Neural cell (in vitro differentiated cells): Measurements from ENCODE around the gene KLF2. TPM values are rescaled to one million over a fixed set of nuclear protein-coding genes. Genes with fewer than 3 reads are reported as not detected.

Experiments
- H2AFZ ChIP-seq: fragments of 200-600, 300-800 bp; sonication (generic), shearing (Covaris generic); 2 replicates; pipeline ENCODE4 v1.6.0; 2014; ENCODE audit warnings: low read depth, mild to moderate bottlenecking, antibody characterized with exemption, low read length, moderate library complexity
- H3F3A ChIP-seq: fragments of 200-600 bp; shearing (Covaris generic); 2 replicates; pipeline ENCODE4 v1.6.1; 2016; ENCODE audit warnings: mild to moderate bottlenecking, moderate library complexity, mixed read lengths, antibody characterized with exemption, low read length; ENCODE audit not compliant: insufficient read depth, poor library complexity, severe bottlenecking
- H3K27ac ChIP-seq: fragments of 200-600, 300-800 bp; sonication (generic), shearing (Covaris generic); 2 replicates; pipeline ENCODE4 v1.5.1; 2014; ENCODE audit warnings: mild to moderate bottlenecking, low read length, moderate library complexity
- H3K27me3 ChIP-seq: fragments of 300-800, 200-600 bp; sonication (generic), shearing (Covaris generic); 2 replicates; pipeline ENCODE4 v1.6.0; 2014; ENCODE audit warnings: mild to moderate bottlenecking, low read depth, low read length, moderate library complexity; ENCODE audit not compliant: insufficient read depth
- H3K36me3 ChIP-seq: fragments of 300-800, 200-600 bp; sonication (generic), shearing (Covaris generic); 2 replicates; pipeline ENCODE4 v1.5.1; 2014; ENCODE audit warnings: mild to moderate bottlenecking, antibody characterized with exemption, low read length, moderate library complexity; ENCODE audit not compliant: insufficient read depth
- H3K4me2 ChIP-seq: fragments of 300-800, 200-600 bp; sonication (generic), shearing (Covaris generic); 2 replicates; pipeline ENCODE4 v1.6.0; 2014; ENCODE audit warnings: mild to moderate bottlenecking, low read length
- H3K4me3 ChIP-seq: fragments of 300-800, 200-600 bp; sonication (generic), shearing (Covaris generic); 2 replicates; pipeline ENCODE4 v1.5.1; 2014; ENCODE audit warnings: mild to moderate bottlenecking, low read length, moderate library complexity
- H3K79me2 ChIP-seq: fragments of 200-600 bp; shearing (Covaris generic); replicated peaks from 2 replicates; pipeline ENCODE4 v1.6.0; 2014; ENCODE audit warnings: mild to moderate bottlenecking, low read length, moderate library complexity; ENCODE audit not compliant: insufficient read depth
- H3K9ac ChIP-seq: fragments of 300-800, 200-600 bp; sonication (generic), shearing (Covaris generic); 2 replicates; pipeline ENCODE4 v1.6.1; 2016; ENCODE audit warnings: mild to moderate bottlenecking, low read length, mixed read lengths
- H3K9me2 ChIP-seq: fragments of 200-600 bp; shearing (Covaris generic); 2 replicates; pipeline ENCODE4 v1.6.1; 2016; ENCODE audit warnings: mild to moderate bottlenecking, low read length, mixed read lengths; ENCODE audit not compliant: insufficient read depth
- H3K9me3 ChIP-seq: fragments of 200-600, 300-800 bp; sonication (generic), shearing (Covaris generic); 2 replicates; pipeline ENCODE4 v1.6.1; 2016; ENCODE audit warnings: mild to moderate bottlenecking, mixed run types, low read length, moderate library complexity, mixed read lengths
- H4K20me1 ChIP-seq: fragments of 200-600 bp; shearing (Covaris generic); 2 replicates; pipeline ENCODE4 v1.6.1; 2016; ENCODE audit warnings: mild to moderate bottlenecking, mixed run types; ENCODE audit not compliant: insufficient read depth
- EP300 ChIP-seq: fragments of 450-650 bp; conservative IDR thresholded peaks from 2 replicates; pipeline ENCODE4 v1.6.1; 2014; ENCODE audit warnings: antibody characterized with exemption, mild to moderate bottlenecking, moderate library complexity; ENCODE audit not compliant: poor library complexity, severe bottlenecking
- EZH2 ChIP-seq: fragments of 200-600, 300-800 bp; shearing (Covaris generic), sonication (generic); IDR thresholded peaks from 2 replicates; pipeline ENCODE4 v1.6.1; 2014; ENCODE audit warnings: antibody characterized with exemption, low read length, borderline replicate concordance, mild to moderate bottlenecking; ENCODE audit not compliant: insufficient read depth, poor library complexity, severe bottlenecking
- MXI1 ChIP-seq: fragments of 450-650 bp; conservative IDR thresholded peaks from 2 replicates; pipeline ENCODE4 v1.6.1; 2014; ENCODE audit warnings: antibody characterized with exemption, mild to moderate bottlenecking; ENCODE audit not compliant: poor library complexity, severe bottlenecking
- POLR2AphosphoS5 ChIP-seq: IDR thresholded peaks from 2 replicates; pipeline ENCODE4 v1.6.1; 2012
- RAD21 ChIP-seq: fragments of 450-650 bp; conservative IDR thresholded peaks from 2 replicates; pipeline ENCODE4 v1.6.1; 2014; ENCODE audit warnings: antibody characterized with exemption, mild to moderate bottlenecking, moderate library complexity
- SMC3 ChIP-seq: fragments of 450-650 bp; conservative IDR thresholded peaks from 2 replicates; pipeline ENCODE4 v1.6.1; 2014; ENCODE audit warnings: antibody characterized with exemption, mild to moderate bottlenecking, moderate library complexity; ENCODE audit not compliant: poor library complexity
- TAF1 ChIP-seq: IDR thresholded peaks from 2 replicates; pipeline ENCODE4 v1.6.1; 2012; ENCODE audit warnings: low read depth
- polyA plus RNA-seq: library from polyadenylated mRNA; depleted of rRNA; stranded (reverse); fragments of >200 nt; gene quantifications from 2 replicates; pipeline ENCODE4 v1.2.3, GENCODE V29; 2014
- TF ChIP-seq, protein P1 (sequence below): fragments of 450-650 bp; IDR thresholded peaks from 2 replicates; pipeline ENCODE4 v1.5.1; 2014; ENCODE audit warnings: antibody characterized with exemption, mild to moderate bottlenecking, moderate library complexity; ENCODE audit not compliant: poor library complexity, severe bottlenecking
- TF ChIP-seq, protein P2 (sequence below): IDR thresholded peaks from 2 replicates; pipeline ENCODE4 v1.6.1; 2012; ENCODE audit warnings: borderline replicate concordance

KLF2 gene
- polyA plus RNA-seq, 1 donor from 2014 or later: 0.15 TPM

DNA sequence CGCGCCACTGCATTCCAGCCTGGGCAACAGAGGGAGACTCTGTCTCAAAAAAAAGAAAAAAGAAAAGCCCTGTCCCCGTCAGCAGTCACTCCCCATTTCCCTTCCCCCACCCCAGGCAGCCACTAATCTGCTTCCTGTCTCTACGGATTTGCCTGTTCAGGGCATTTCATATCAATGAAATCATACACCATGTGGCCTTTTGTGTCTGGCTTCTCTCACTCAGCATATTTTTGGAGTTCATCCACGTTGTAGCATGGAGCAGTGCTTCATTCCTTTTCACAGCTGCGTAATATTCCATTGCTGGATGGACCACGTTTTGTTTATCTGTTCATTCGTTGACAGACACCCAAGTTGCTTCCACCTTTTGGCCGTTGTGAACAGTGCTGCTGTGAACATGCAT lies 36.1 kb upstream of the KLF2 start (continued):
- TF ChIP-seq, protein P1, sequence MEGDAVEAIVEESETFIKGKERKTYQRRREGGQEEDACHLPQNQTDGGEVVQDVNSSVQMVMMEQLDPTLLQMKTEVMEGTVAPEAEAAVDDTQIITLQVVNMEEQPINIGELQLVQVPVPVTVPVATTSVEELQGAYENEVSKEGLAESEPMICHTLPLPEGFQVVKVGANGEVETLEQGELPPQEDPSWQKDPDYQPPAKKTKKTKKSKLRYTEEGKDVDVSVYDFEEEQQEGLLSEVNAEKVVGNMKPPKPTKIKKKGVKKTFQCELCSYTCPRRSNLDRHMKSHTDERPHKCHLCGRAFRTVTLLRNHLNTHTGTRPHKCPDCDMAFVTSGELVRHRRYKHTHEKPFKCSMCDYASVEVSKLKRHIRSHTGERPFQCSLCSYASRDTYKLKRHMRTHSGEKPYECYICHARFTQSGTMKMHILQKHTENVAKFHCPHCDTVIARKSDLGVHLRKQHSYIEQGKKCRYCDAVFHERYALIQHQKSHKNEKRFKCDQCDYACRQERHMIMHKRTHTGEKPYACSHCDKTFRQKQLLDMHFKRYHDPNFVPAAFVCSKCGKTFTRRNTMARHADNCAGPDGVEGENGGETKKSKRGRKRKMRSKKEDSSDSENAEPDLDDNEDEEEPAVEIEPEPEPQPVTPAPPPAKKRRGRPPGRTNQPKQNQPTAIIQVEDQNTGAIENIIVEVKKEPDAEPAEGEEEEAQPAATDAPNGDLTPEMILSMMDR: no peak
- no peak for TF ChIP-seq SMC3

DNA sequence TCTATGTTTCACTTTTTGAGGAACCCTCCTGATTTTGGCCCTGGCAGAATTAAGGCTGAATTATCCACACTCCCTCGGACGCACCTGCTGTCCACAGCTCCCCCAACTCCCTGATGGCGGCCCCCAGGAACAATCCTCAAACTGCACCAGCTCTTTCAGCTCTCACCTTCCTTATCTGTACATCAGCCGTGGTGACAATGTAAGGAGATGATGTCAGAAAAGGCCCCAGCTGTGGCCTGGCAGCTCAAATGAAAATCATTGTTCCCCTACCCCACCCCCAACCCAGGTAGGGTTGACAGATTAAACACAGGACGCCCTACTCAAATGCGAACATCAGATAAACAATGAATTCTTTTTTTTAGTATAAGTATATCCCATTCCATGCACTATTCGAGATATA lies 35.0 kb upstream of the KLF2 start:
- no peak overlapping the region for H3K27ac ChIP-seq
- no peaks in the 10 kb centered on the region for H3K27me3 ChIP-seq
- H3K9me3 ChIP-seq: no peaks in the 10 kb centered on the region
- no peak overlapping the region for H3K9ac ChIP-seq
- H3K4me2 ChIP-seq: no peak overlapping the region
- no peak overlapping the region for H2AFZ ChIP-seq
- H3K9me2 ChIP-seq: no peaks in the 10 kb centered on the region
- H4K20me1 ChIP-seq: no peaks in the 10 kb centered on the region
- no peak overlapping the region for H3K4me3 ChIP-seq
- H3K36me3 ChIP-seq: no peaks in the 10 kb centered on the region
- TF ChIP-seq EP300 (no peak), POLR2AphosphoS5 (no peak), MXI1 (no peak), RAD21 (no peak), EZH2 (no peak), TAF1 (no peak), SMC3 (no peak)
- TF ChIP-seq, protein P1: no peak
- TF ChIP-seq, protein P2, sequence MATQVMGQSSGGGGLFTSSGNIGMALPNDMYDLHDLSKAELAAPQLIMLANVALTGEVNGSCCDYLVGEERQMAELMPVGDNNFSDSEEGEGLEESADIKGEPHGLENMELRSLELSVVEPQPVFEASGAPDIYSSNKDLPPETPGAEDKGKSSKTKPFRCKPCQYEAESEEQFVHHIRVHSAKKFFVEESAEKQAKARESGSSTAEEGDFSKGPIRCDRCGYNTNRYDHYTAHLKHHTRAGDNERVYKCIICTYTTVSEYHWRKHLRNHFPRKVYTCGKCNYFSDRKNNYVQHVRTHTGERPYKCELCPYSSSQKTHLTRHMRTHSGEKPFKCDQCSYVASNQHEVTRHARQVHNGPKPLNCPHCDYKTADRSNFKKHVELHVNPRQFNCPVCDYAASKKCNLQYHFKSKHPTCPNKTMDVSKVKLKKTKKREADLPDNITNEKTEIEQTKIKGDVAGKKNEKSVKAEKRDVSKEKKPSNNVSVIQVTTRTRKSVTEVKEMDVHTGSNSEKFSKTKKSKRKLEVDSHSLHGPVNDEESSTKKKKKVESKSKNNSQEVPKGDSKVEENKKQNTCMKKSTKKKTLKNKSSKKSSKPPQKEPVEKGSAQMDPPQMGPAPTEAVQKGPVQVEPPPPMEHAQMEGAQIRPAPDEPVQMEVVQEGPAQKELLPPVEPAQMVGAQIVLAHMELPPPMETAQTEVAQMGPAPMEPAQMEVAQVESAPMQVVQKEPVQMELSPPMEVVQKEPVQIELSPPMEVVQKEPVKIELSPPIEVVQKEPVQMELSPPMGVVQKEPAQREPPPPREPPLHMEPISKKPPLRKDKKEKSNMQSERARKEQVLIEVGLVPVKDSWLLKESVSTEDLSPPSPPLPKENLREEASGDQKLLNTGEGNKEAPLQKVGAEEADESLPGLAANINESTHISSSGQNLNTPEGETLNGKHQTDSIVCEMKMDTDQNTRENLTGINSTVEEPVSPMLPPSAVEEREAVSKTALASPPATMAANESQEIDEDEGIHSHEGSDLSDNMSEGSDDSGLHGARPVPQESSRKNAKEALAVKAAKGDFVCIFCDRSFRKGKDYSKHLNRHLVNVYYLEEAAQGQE: no peak
- H3F3A ChIP-seq: no peaks in the 10 kb centered on the region
- H3K79me2 ChIP-seq: no peaks in the 10 kb centered on the region

DNA sequence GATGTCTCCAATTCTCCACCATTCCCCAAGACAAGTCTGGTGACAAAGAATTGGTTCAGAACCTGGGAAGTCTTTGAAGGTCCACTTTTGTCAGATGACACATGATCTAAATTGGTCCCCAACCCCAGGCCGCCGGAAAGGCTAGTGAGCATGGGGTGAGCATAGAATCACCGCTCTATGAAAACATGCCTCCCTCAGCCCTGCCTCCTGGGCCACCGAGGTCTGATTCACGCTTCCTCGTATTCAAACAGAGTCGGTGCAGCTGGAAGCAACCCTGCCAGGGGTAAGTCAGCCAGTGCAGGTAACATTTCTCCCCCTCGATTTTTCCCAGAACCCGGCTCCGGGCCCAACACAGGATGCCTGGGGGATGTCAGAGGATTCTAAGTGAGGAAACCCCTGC lies 33.9 kb upstream of the KLF2 start:
- Histone ChIP-seq H3K27me3 (no peaks in the 10 kb centered on the region), H3K4me3 (no peak overlapping the region), H3K9me2 (no peaks in the 10 kb centered on the region), H3K9me3 (no peaks in the 10 kb centered on the region), H3K9ac (no peak overlapping the region), H3K79me2 (no peaks in the 10 kb centered on the region), H2AFZ (no peak overlapping the region), H3K4me2 (no peak overlapping the region), H4K20me1 (no peaks in the 10 kb centered on the region), H3K36me3 (no peaks in the 10 kb centered on the region), H3F3A (no peaks in the 10 kb centered on the region), H3K27ac (no peak overlapping the region)
- TF ChIP-seq, protein P2: no peak
- TF ChIP-seq, protein P1: no peak
- TF ChIP-seq TAF1: no peak
- TF ChIP-seq RAD21: no peak
- no peak for TF ChIP-seq POLR2AphosphoS5
- TF ChIP-seq SMC3: no peak
- TF ChIP-seq EP300: no peak
- TF ChIP-seq EZH2: no peak
- TF ChIP-seq MXI1: no peak
